Activated T-cell treated with anti-CD3 and anti-CD28 coated beads, Interleukin-2, amount 50 U/mL, for 72 hours (primary cell): ENCODE results near the gene CAMTA1. TPM values are rescaled to one million over a fixed set of nuclear protein-coding genes. Genes with fewer than 3 reads are reported as not detected.

Source experiments
- ATAC-seq, 2 donors: fragments of 150-1000 bp; cut with Tn5 transposase; replicated peaks in 1 of 2; 2 replicates each; pipeline ENCODE4 v1.10.0; 2021; ENCODE audit warnings: moderate library complexity in 2 of 2, mild to moderate bottlenecking in 1 of 2
- DNase-seq, 2 donors: peaks; one replicate each; pipeline ENCODE4 v3.0.0; 2021 to 2022; ENCODE audit warnings: mixed read lengths in 1 of 2
- H3K27ac Mint-ChIP-seq: one replicate; pipeline ENCODE4 v1.8.0; 2022; ENCODE audit warnings: mild to moderate bottlenecking, moderate library complexity, mixed read lengths
- H3K27me3 Mint-ChIP-seq: one replicate; pipeline ENCODE4 v1.8.0; 2022; ENCODE audit warnings: low read depth, mixed read lengths
- H3K36me3 Mint-ChIP-seq, 2 donors: one replicate each; pipeline ENCODE4 v1.8.0; 2022; ENCODE audit warnings: mixed read lengths in 2 of 2, mild to moderate bottlenecking in 1 of 2; ENCODE audit not compliant: insufficient read depth in 2 of 2
- H3K4me1 Mint-ChIP-seq: one replicate; pipeline ENCODE4 v1.8.0; 2022; ENCODE audit warnings: low read depth, mixed read lengths
- H3K4me3 Mint-ChIP-seq, 2 donors: one replicate each; pipeline ENCODE4 v1.8.0; 2022; ENCODE audit warnings: mild to moderate bottlenecking in 2 of 2, mixed read lengths in 2 of 2, moderate library complexity in 2 of 2
- H3K9me3 Mint-ChIP-seq, 2 donors: one replicate each; pipeline ENCODE4 v1.8.0; 2022; ENCODE audit warnings: mixed read lengths in 2 of 2
- total RNA-seq, 2 donors: library from RNA; stranded (reverse); gene quantifications; one replicate each; pipeline ENCODE4 v1.2.3, GENCODE V29; 2022

Gene CAMTA1
- total RNA-seq, 2 donors from 2014 or later: 47.8 to 63.3 TPM

DNA sequence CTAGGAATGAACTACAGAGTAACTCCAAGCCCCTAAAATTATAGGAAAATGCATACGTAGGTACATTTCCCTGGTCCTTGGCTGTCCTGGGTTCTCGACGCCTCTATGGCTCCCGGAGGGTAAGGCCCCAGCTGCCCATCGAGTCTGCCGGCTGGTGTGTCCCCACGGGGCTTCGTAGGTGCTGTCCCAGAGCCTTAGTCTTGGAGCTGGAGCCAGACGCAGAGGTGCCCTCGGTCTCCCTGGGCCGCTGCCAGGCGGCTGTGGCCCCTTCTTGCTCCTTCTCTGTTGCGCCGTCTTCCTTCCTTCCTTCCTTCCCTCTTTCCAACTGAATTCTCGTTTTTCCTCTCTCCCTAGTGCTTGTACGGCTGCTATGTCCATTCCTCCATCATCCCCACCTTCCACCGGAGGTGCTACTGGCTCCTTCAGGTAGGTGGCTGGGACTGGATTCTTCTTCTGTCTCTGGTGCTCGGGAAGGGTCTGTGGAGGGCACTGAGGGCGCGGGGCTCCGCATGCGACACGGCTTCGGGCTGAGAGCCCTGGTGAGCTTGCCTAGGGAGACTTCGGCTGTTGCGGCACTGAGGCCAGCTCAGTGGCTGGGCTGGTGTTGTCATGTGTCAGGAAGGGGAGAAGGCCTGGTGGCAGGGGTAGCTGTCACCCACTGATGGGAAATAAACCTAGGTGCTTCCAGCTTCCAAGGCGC lies 682.4 kb downstream of the CAMTA1 start:
- Mint-ChIP-seq H3K36me3 (no peaks in the 10 kb centered on the region), H3K9me3 (no peaks in the 10 kb centered on the region), H3K4me3 (no peak overlapping the region), H3K27me3 (no peaks in the 10 kb centered on the region), H3K27ac (no peak overlapping the region), H3K4me1 (no peaks in the 10 kb centered on the region)
- ATAC-seq (no peak), DNase-seq (no peak)

DNA sequence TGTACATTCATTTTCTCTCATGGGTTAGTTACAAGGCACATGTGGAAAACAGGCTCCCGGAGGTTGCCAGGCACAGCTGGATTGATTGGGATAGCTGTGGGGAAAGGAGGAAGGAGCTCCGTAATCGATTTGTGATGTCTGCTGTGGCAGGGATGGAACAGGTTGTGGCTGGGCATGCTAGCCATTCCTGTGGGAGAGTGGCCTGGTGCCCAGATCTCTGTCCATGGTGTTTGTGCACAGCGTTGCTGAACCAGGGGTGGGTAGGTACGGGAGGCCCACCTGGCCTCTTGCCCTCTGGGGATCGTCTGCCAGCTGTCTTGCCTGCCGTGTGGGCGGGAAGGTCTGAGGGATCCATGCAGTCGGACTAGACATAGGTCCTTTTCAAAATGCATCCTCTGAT lies 683.0 kb downstream of the CAMTA1 start:
- Mint-ChIP-seq H3K36me3 (no peaks in the 10 kb centered on the region), H3K27me3 (no peaks in the 10 kb centered on the region), H3K4me3 (no peak overlapping the region)

DNA sequence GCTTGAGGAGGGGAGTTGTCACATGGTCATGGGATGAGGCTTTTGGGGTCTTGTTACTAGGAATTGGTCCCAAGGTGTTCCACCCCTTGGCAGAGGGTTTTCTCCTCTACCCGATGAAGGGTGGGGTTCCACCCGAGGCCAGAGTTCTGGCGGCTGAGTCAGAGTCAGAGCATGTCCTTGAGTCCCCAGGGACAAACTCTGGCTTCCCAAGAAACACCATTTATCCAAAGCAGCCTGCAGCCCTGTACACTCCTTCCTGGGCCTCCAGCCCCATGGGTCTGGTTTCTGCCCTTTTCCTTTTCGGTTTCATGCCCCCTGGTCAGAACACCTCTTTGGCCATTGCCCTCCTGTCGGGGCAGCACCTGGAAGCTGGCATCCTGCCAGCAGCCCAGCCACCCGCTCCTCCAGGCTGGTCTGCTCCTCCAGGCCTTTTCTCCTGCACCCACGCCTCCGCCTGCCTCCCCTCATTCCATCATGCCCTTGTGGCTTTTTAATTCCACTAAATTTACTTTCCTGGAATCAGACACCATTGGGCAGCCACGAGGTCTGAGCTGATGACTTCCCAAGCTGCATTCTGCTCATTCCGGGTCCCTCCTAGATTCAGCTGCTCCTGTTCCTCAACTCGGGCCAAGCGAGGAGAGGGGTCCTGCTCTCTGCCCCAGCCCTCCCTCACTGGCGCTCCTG lies 684.1 kb downstream of the CAMTA1 start:
- Mint-ChIP-seq H3K4me1 (no peaks in the 10 kb centered on the region), H3K27ac (no peak overlapping the region), H3K36me3 (no peaks in the 10 kb centered on the region), H3K9me3 (no peaks in the 10 kb centered on the region), H3K27me3 (no peaks in the 10 kb centered on the region), H3K4me3 (no peak overlapping the region)
- ATAC-seq (no peak), DNase-seq (no peak)

More for the DNA sequence above, 683.0 kb downstream of the CAMTA1 start:
- Mint-ChIP-seq H3K9me3 (no peaks in the 10 kb centered on the region), H3K27ac (no peak overlapping the region), H3K4me1 (no peaks in the 10 kb centered on the region)
- ATAC-seq (no peak), DNase-seq (no peak)

DNA sequence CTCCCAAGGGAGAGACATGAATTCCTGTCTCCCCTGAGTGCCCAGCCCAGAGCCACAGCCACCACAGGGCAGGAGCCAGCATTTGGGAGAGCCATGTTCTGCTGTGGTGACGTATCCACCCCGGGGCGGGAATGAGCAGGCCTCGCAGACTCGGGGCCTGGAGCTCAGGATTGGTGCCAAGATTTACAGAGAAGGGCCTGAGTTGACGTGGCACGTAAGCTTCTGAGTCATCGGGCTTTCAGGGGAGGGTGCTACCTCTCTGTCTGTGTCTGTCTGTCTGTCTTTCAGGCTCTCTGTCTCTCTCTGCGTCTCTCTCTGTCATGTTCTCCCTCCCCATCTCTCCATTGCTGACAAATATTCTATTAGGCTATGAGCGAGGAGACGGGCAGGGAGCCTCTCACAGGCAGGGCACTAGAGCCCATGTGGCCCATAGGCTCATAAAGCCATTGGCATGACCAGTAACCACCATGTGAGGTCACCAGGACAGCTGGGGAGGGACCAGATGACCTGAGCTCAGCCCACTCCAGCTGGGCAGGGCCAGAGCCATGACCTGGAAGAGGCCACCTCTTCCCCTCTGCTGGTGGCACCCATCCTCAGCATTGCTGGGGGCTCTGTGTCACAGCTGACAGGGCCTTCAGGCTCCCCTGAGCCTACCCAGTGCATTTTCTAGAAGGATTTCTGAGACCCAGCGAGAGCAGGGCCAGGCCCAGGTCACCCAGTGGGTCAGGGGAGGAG lies 685.8 kb downstream of the CAMTA1 start:
- ATAC-seq: peak in 1 of 2 donors; percentile 68
- Mint-ChIP-seq H3K4me3 (no peak overlapping the region), H3K27ac (no peak overlapping the region), H3K4me1 (no peaks in the 10 kb centered on the region), H3K36me3 (no peaks in the 10 kb centered on the region), H3K9me3 (no peaks in the 10 kb centered on the region), H3K27me3 (no peaks in the 10 kb centered on the region)
- DNase-seq: peak in 1 of 2 donors; percentile 10

DNA sequence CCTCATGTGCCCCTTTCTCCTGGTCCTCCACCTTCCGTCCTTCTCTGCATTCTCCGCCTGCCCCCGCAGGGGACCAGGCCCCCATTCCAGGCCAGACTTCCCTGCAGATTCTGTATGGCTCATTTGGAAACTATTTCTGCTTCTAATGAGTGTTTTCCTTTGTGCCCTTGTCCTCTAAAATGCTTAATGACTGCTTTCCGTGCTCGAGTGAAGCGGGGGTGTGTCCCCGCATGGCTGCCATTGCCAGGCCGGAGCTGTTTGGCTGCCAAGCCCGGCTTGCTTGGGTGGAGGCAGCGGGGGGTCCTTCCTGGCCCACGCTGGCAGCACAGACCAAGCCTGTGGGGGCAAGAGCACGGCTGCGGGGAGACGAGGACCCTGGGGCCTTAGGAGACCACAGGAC lies 686.6 kb downstream of the CAMTA1 start:
- ATAC-seq (no peak), DNase-seq (no peak)
- H3K4me1 Mint-ChIP-seq: no peaks in the 10 kb centered on the region
- no peak overlapping the region for H3K27ac Mint-ChIP-seq
- H3K4me3 Mint-ChIP-seq: no peak overlapping the region
- no peaks in the 10 kb centered on the region for H3K9me3 Mint-ChIP-seq
- H3K27me3 Mint-ChIP-seq: no peaks in the 10 kb centered on the region
- H3K36me3 Mint-ChIP-seq: no peaks in the 10 kb centered on the region

DNA sequence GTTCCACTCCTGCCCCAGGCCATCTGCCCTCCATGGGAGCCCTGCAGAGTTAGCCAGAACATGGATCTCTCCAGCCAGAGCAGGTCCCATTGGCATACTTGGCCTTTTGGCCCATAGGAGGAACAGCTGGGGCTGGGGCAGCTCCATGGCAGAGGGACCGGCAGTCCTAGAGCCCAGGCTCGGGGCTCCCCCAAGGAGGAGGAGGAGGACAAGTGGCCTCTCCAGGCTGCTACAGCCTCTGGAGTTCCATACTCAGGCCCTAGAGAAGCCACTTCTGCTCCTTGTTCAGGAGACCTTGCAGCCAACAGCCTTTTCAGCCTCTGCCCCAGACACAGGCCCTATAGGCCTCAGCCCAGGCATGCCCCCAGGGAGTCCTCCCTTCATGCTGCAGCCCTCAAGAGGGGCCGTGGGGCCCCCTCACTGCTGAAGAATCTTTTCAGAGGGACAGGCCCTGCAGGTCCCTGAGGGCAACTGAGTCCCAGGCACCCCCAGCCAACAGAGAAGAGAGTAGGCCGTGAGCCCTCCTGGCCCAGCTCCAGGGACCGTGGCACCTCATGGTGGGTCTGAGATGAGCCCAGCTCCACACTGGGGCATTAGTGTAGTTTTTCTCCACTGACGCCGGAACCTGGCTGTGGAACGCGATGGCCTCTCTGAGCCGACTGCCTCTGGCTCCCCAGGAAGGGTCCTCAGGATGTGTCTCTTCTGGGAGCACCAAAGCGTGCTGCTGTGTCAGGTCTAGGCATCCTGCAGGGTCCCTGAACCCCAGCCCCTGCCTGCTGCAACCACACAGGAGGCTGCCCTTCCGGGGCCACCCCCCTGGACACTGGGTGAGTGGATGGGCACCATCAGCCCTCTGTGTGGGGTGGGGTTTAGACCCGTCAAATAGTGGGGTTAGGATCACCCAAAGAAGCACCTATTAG lies 688.2 kb downstream of the CAMTA1 start:
- Mint-ChIP-seq H3K4me1 (no peaks in the 10 kb centered on the region), H3K27ac (no peak overlapping the region), H3K36me3 (no peaks in the 10 kb centered on the region), H3K9me3 (no peaks in the 10 kb centered on the region), H3K27me3 (no peaks in the 10 kb centered on the region), H3K4me3 (no peak overlapping the region)
- ATAC-seq: no peak
- DNase-seq: no peak

DNA sequence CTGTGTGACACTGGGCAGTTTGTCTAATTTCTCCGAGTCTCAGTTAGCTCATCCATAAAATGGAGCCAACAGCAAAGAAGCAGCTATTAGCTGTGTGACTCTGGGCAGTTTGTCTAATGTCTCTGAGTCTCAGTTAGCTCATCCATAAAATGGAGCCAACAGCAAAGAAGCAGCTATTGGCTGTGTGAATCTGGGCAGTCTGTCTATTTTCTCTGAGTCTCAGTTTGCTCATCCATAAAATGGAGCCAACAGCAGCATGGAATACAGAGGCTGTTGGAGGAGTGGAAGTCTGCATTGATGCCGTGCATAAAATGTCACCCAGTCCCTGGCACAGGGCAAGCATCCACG lies 688.9 kb downstream of the CAMTA1 start:
- H3K27ac Mint-ChIP-seq: no peak overlapping the region
- H3K27me3 Mint-ChIP-seq: no peaks in the 10 kb centered on the region
- no peak for ATAC-seq
- H3K36me3 Mint-ChIP-seq: no peaks in the 10 kb centered on the region
- H3K9me3 Mint-ChIP-seq: no peaks in the 10 kb centered on the region
- no peaks in the 10 kb centered on the region for H3K4me1 Mint-ChIP-seq
- DNase-seq: no peak
- H3K4me3 Mint-ChIP-seq: no peak overlapping the region

DNA sequence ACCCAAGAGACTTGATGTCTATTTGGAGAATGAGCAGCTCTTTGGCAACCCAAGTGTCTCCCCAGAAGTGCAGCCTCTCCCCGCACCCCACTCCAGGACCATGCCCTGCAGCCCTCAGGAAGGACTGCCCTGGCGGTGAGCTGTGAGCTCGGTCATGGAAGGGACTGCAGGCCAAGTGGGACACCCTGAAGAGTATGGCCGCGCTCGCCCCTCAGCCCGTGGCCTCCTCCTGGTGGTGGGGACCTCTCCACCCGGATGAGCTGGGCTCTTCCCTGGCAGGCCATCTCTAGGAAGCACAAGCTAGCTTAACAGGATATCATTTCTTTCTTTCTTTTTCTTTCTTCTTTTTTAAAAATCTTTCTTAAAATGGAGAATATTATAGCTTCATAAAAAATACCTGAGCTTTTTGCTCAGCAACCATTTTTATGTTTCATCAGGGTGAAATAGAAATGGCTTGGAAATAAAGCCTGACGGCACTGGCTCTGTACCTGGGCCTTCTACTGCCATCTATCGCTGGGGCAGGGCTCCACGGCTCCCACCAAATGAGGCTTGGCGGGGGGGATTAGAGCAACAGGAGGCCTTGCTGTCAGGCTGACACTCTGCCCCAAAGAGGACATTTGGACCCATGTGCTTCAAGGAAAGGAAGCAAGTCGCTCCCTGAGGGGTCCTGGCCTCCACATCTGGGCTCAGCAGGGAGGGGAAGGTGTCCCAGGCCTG lies 689.7 kb downstream of the CAMTA1 start:
- H3K27ac Mint-ChIP-seq: no peak overlapping the region
- H3K4me1 Mint-ChIP-seq: no peaks in the 10 kb centered on the region
- ATAC-seq (no peak), DNase-seq (no peak)
- H3K36me3 Mint-ChIP-seq: no peaks in the 10 kb centered on the region
- no peak overlapping the region for H3K4me3 Mint-ChIP-seq
- H3K27me3 Mint-ChIP-seq: no peaks in the 10 kb centered on the region
- H3K9me3 Mint-ChIP-seq: no peaks in the 10 kb centered on the region

DNA sequence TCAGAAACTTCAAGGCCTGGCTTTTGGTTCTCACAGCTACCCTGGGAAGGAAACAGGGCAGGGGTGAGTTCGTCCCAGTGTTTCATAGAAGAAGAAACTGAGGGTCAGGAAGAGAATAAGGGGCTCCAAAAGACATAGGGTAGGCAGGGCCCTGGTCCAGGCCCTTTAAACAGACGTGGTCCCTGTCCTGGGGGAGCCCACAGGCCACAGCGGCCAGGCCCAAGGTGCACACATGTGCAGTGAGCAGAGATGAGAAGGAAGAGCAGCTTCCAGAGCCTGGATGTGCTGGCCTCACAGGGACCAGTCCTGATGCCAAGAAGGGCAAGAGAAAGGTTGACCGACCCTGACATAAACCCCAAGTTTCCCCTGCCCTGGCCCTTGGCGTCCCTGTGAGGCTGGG lies 690.4 kb downstream of the CAMTA1 start:
- Mint-ChIP-seq H3K4me3 (no peak overlapping the region), H3K4me1 (no peaks in the 10 kb centered on the region), H3K36me3 (no peaks in the 10 kb centered on the region)

DNA sequence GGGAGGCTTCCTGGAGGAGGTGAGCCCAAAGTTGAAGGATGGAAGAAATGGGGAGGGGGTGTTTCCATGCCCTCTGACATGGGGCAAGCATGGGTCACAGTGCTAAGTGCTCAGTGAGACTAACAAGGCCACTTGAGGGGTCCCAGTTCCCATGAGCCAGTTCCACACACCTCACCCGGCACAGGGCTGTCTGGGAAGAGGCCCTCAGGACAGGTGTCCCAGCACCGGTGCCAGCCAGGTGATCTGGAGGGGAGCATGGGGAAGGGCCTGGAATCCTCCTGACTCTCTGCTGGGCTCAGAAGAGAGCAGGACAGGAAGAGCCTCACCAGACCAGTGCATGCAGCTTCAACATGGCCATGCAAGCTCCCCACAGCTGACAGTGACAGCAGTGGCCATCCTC lies 691.1 kb downstream of the CAMTA1 start:
- H3K4me3 Mint-ChIP-seq: no peak overlapping the region
- H3K4me1 Mint-ChIP-seq: no peaks in the 10 kb centered on the region
- ATAC-seq (no peak), DNase-seq (no peak)
- H3K9me3 Mint-ChIP-seq: no peaks in the 10 kb centered on the region
- no peaks in the 10 kb centered on the region for H3K36me3 Mint-ChIP-seq
- no peak overlapping the region for H3K27ac Mint-ChIP-seq
- no peaks in the 10 kb centered on the region for H3K27me3 Mint-ChIP-seq

More for the DNA sequence above, 690.4 kb downstream of the CAMTA1 start:
- no peak for ATAC-seq
- no peak for DNase-seq
- Mint-ChIP-seq H3K9me3 (no peaks in the 10 kb centered on the region), H3K27ac (no peak overlapping the region), H3K27me3 (no peaks in the 10 kb centered on the region)

DNA sequence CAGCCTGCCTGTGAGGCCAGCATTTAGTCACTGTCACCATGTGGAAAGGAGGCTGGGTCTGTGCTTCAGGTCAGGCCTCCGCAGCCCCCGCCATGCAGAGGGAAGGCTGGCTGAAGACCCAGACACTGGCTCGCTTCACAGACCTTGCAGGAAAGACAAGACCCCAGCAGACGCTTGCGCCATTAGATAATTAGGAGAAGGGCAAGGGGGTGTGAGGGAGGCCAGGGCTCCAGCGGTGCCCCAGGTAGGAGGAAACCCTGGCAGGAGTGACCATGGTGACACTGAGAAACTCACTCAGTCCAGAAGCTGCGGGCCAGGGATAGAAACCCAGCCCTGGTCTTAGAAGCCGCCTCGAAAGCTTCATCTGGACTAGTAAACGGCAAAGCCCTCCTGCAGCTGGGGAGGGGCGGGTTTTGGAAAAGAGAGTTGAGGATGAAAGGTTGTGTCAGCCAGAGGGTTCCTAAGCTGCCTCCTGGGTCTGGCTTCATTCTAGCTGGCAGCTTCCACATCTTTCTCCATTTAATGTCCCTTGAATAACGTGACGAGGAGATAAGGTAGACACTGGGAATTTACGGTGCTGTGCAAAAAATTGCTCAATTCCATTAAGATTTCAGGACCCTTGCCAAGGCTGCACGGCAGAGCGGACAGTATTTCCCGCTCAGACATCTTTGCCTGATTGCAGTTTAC lies 691.8 kb downstream of the CAMTA1 start:
- DNase-seq (no peak), ATAC-seq (no peak)
- Mint-ChIP-seq H3K27ac (no peak overlapping the region), H3K4me3 (no peak overlapping the region), H3K4me1 (no peaks in the 10 kb centered on the region), H3K36me3 (no peaks in the 10 kb centered on the region), H3K9me3 (no peaks in the 10 kb centered on the region), H3K27me3 (no peaks in the 10 kb centered on the region)

DNA sequence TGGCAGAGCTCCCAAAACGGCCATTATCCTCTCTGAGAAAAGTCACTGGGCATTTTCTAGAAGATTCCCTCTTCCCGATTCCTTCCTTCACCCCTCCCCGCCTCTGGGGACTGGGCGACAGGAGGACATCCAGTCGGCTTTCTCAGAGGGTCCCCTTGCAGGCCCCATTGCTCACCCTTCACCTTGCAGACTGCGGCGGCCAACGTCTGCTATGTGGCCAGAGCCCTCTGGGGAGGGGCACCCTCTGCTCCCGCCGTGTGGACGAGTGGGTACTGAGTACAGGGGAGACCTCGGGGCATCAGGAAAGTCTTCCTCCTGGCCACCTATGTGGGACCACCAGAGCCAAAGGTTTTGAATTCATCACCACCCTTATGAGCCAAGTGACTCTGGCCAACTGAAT lies 692.3 kb downstream of the CAMTA1 start:
- no peaks in the 10 kb centered on the region for H3K36me3 Mint-ChIP-seq

More for the DNA sequence above, 692.3 kb downstream of the CAMTA1 start:
- Mint-ChIP-seq H3K27ac (no peak overlapping the region), H3K27me3 (no peaks in the 10 kb centered on the region), H3K4me3 (no peak overlapping the region), H3K4me1 (no peaks in the 10 kb centered on the region), H3K9me3 (no peaks in the 10 kb centered on the region)
- DNase-seq (no peak), ATAC-seq (no peak)
